ENCODE results near the gene TRAPPC4.

The TRAPPC4 gene

GRCh38 chr11:119067371-119068222, 49.0 kb downstream of the TRAPPC4 start, which contains the start of gene VPS11:
TSS of gene VPS11 (plus strand) at chr11:119067818. CDS start at chr11:119067824, 6 bp downstream.
- peak; percentile 99 for DNase-seq (ENCODE audit: low spot score)
